Measurements from ENCODE around the gene BRCA1. TPM values are rescaled to one million over a fixed set of nuclear protein-coding genes. Genes with fewer than 3 reads are reported as not detected.
"Not testable (repeated sequence)": the region's sequence is repeated elsewhere in the genome, so short reads cannot be mapped to it uniquely, and the experiment has no call there.

Gene BRCA1
- total RNA-seq, 2 experiments from 2014 or later = 62.5 to 66.5 TPM

- CTCF ChIA-PET = no interaction called here
- no peak overlapping the region for H3K4me3 Mint-ChIP-seq
- H3K27ac Mint-ChIP-seq = no peak overlapping the region
- H3K9me3 Mint-ChIP-seq = no peaks in the 10 kb centered on the region
- H3K27me3 Mint-ChIP-seq = no peaks in the 10 kb centered on the region
- no peak for DNase-seq
- H3K36me3 Mint-ChIP-seq (ENCODE audit: low read depth) = peaks cover 49% of the 10 kb centered on the region
- no peaks in the 10 kb centered on the region for H3K4me1 Mint-ChIP-seq
- POLR2A ChIA-PET = no interaction called here
Observed at GRCh38 chr17:43085474-43085873, 39.7 kb downstream of the BRCA1 start.

DNA sequence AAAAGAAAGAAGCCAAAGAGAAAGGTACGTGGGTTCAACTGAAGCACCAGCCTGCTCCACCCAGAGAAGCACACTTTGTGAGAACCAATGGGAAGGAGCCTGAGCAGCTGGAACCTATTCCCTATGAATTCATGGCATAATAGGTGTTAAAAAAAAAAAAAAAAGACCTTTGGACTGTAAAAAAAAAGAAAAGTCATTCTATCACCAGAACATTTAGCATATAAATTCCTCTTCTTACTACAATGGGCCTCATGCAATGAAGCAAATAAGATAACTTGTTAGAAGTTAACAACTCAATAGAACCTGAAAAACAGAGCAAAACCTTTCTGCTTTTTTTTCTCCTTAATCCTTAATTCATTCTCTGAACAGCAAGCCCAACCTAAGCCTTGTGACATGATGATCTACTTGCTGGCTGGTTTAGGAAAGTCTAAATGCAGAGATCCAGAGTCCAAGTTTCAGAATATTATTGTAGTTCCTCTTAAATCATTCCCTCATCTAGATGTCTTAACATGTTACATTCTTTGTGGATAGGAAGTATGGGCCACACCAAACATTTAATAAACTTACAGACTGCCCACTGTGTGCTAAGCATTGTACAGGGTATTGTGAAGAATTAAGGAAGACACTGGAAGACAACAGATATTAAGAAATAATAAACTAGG, 45.4 kb downstream of the BRCA1 start:
- Mint-ChIP-seq H3K4me3 (no peak overlapping the region), H3K27ac (no peak overlapping the region), H3K9me3 (no peaks in the 10 kb centered on the region), H3K36me3 (ENCODE audit: low read depth) (peaks cover 42% of the 10 kb centered on the region), H3K27me3 (no peaks in the 10 kb centered on the region), H3K4me1 (no peaks in the 10 kb centered on the region)
- ChIA-PET POLR2A (interaction anchor here (0.6 kb wide), 1 partner anchor 967 kb away, joined by 3 read pairs; the partner anchor contains the start of gene DHX58), CTCF (no interaction called here)
- DNase-seq = no peak

DNA sequence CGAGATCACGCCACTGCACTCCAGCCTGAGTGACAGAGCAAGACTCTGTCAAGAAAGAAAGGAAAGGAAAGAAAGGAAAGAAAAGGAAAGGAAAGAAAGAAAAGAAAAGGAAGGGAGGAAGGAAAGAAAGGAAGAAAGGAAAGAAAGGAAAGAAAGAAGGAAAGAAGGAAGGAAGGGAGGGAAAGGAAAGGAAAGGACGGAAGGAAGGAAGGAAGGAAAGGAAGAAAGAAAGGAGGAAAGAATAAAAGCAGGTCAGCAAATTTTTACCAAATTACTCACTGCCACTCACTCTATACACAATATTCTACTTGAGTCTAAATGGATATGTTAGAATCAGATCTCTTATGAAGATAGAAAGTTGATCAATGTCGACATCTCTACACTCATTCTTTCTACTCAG, 50.3 kb downstream of the BRCA1 start:
- ChIA-PET POLR2A (no interaction called here), CTCF (no interaction called here)
- Mint-ChIP-seq H3K4me1 (no peaks in the 10 kb centered on the region), H3K27me3 (no peaks in the 10 kb centered on the region), H3K27ac (no peak overlapping the region), H3K9me3 (no peaks in the 10 kb centered on the region), H3K36me3 (ENCODE audit: low read depth) (peaks cover 35% of the 10 kb centered on the region), H3K4me3 (no peak overlapping the region)
- no peak for DNase-seq

DNA sequence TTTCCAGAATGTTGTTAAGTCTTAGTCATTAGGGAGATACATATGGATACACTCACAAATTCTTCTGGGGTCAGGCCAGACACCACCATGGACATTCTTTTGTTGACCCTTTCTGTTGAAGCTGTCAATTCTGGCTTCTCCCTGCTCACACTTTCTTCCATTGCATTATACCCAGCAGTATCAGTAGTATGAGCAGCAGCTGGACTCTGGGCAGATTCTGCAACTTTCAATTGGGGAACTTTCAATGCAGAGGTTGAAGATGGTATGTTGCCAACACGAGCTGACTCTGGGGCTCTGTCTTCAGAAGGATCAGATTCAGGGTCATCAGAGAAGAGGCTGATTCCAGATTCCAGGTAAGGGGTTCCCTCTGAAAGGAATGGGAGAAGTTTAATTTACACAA, 54.3 kb downstream of the BRCA1 start:
- Mint-ChIP-seq H3K4me3 (no peak overlapping the region), H3K36me3 (ENCODE audit: low read depth) (peaks cover 47% of the 10 kb centered on the region), H3K27ac (no peak overlapping the region), H3K27me3 (no peaks in the 10 kb centered on the region), H3K9me3 (no peaks in the 10 kb centered on the region), H3K4me1 (no peaks in the 10 kb centered on the region)
- no peak for DNase-seq
- ChIA-PET CTCF (interaction anchor here (0.6 kb wide), 1 partner anchor 840 kb away, joined by 5 read pairs; no protein-coding TSS in a partner anchor), POLR2A (no interaction called here)

- Mint-ChIP-seq H3K4me1 (no peaks in the 10 kb centered on the region), H3K27ac (no peak overlapping the region), H3K4me3 (no peak overlapping the region), H3K27me3 (no peaks in the 10 kb centered on the region), H3K36me3 (ENCODE audit: low read depth) (peaks cover 45% of the 10 kb centered on the region), H3K9me3 (no peaks in the 10 kb centered on the region)
- no peak for DNase-seq
- POLR2A ChIA-PET = no interaction called here
- CTCF ChIA-PET = interaction anchor here (0.6 kb wide), 1 partner anchor 840 kb away, joined by 5 read pairs; no protein-coding TSS in a partner anchor
Observed at GRCh38 chr17:43070257-43070656, 54.9 kb downstream of the BRCA1 start.

DNA sequence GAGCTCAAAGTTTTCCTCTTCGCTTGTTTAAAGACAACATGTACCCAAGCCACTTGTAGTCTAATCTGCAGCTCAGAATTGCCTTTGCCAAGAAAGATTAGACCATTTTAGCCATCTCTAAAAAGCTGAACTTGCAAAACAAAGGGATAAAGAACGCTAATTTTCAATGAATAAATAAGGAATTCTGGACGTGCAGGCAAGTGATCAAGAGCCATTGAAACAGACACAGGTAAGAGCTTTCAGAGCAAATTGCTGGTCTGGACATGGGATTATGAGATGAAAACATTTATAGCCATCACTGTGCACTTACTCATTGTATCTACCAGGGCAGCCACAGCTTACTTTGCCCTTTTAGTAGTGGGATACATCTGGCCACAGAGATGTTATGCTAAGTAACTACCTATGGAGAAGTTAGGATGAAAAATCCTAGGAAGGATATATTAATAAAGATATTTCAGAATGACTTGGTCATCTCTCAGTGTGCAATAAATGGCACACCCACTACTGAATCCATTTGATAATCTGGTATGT, 55.7 kb downstream of the BRCA1 start:
- Mint-ChIP-seq H3K36me3 (ENCODE audit: low read depth) (peaks cover 41% of the 10 kb centered on the region), H3K9me3 (no peaks in the 10 kb centered on the region), H3K4me3 (no peak overlapping the region), H3K27ac (no peak overlapping the region), H3K4me1 (no peaks in the 10 kb centered on the region), H3K27me3 (no peaks in the 10 kb centered on the region)
- ChIA-PET CTCF (interaction anchor here (1.3 kb wide), 1 partner anchor 22 kb away, joined by 3 read pairs; no protein-coding TSS in a partner anchor), POLR2A (interaction anchor here (1.0 kb wide), 1 partner anchor 12 kb away, joined by 3 read pairs; no protein-coding TSS in a partner anchor)
- no peak for DNase-seq

DNA sequence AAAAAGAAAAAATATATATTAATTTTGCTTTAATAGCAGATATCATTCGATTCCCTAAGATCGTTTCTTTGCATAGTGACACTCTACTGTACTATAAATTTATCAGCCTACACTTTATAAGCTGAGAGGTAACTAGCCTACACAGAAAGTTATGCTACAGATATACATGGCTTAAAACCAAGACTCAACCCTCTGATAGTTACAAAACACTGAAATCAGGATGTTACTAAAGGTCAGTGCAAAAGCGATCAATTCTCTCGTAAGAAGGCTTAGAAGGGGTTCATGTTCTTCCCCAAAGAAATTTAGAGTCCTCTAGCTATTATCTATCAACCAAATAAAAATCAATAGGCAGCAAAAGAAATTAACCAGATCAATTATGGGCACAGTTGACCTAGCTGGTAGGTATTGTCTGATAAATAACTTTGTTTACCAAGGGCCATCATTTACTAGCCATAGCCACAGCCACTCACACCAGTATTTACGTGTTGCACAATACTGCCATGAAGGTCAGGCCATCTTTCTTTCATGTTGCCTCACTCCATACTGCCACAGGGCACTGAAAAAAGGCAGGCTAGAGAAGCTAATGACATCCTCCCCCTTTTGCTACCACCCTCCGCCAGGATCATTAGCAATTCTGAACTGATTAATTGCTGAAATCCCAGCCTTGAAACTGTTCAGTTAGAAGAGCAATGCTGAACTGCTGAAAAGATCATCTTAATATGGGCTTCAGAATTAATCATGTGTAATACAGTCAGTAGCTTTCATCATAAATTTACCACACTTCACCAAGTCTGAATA, 56.4 kb downstream of the BRCA1 start:
- Mint-ChIP-seq H3K9me3 (no peaks in the 10 kb centered on the region), H3K27ac (no peak overlapping the region), H3K4me3 (no peak overlapping the region), H3K36me3 (ENCODE audit: low read depth) (peaks cover 36% of the 10 kb centered on the region), H3K27me3 (no peaks in the 10 kb centered on the region), H3K4me1 (no peaks in the 10 kb centered on the region)
- ChIA-PET POLR2A (interaction anchor here (1.0 kb wide), 1 partner anchor 13 kb away, joined by 3 read pairs; no protein-coding TSS in a partner anchor), CTCF (interaction anchor here (1.3 kb wide), 1 partner anchor 23 kb away, joined by 3 read pairs; no protein-coding TSS in a partner anchor)
- no peak for DNase-seq

DNA sequence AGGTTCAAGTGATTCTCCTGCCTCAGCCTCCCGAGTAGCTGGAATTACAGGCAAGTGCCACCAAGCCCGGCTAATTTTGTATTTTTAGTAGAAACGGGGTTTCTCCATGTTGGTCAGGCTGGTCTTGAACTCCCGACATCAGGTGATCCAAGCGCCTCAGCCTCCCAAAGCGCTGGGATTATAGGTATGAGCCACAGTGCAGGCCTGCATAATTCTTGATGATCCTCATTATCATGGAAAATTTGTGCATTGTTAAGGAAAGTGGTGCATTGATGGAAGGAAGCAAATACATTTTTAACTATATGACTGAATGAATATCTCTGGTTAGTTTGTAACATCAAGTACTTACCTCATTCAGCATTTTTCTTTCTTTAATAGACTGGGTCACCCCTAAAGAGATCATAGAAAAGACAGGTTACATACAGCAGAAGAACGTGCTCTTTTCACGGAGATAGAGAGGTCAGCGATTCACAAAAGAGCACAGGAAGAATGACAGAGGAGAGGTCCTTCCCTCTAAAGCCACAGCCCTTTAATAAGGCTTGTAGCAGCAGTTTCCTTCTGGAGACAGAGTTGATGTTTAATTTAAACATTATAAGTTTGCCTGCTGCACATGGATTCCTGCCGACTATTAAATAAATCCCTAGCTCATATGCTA, 62.1 kb downstream of the BRCA1 start:
- DNase-seq = no peak
- Mint-ChIP-seq H3K27me3 (no peaks in the 10 kb centered on the region), H3K27ac (no peak overlapping the region), H3K4me3 (no peak overlapping the region), H3K9me3 (no peaks in the 10 kb centered on the region), H3K4me1 (no peaks in the 10 kb centered on the region), H3K36me3 (ENCODE audit: low read depth) (peaks cover 40% of the 10 kb centered on the region)
- ChIA-PET POLR2A (no interaction called here), CTCF (no interaction called here)

DNA sequence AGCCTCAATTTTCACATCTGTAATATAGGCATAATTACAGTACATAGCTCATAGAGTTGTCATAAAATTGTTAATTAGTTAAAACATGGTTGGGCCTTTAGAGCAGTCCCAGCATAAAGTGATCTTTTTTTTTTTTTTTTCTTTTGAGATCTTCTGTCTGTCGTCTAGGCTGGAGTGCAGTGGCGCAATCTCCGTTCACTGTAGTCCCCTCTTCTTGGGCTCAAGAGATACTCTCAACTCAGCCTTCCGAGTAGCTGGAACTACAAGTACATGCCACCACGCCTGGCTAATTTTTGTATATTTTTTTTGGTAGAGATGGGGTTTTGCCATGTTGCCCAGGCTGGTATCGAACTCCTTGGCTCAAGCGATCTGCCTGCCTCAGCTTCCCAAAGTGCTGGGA, 69.1 kb downstream of the BRCA1 start:
- no peak overlapping the region for H3K27ac Mint-ChIP-seq
- H3K4me3 Mint-ChIP-seq = no peak overlapping the region
- H3K4me1 Mint-ChIP-seq = no peaks in the 10 kb centered on the region
- H3K9me3 Mint-ChIP-seq = no peaks in the 10 kb centered on the region
- DNase-seq = no peak
- CTCF ChIA-PET = interaction anchor here (0.6 kb wide), 1 partner anchor 76 kb away, joined by 3 read pairs; no protein-coding TSS in a partner anchor
- H3K36me3 Mint-ChIP-seq (ENCODE audit: low read depth) = peaks cover 49% of the 10 kb centered on the region
- POLR2A ChIA-PET = interaction anchor here (0.6 kb wide), 1 partner anchor 312 kb away, joined by 3 read pairs; no protein-coding TSS in a partner anchor
- no peaks in the 10 kb centered on the region for H3K27me3 Mint-ChIP-seq

DNA sequence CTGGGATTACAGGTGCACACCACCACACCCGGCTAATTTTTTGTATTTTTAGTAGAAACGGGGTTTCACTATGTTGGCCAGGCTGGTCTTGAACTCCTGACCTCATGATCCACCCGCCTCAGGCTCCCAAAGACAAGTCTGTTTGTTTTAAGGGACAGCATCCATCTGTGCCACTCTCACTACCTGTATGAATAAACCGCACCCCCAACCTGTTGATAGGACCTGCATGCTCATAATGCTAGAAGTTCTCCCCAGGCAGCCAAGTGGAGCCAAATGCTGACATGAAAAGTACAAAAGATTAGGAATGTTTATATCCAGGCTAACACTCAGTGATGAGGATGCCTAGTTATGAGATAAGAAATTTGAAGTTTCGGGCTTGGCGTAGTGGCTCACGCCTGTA, 72.2 kb downstream of the BRCA1 start:
- H3K4me3 Mint-ChIP-seq, H3K4me1 Mint-ChIP-seq, DNase-seq, H3K27ac Mint-ChIP-seq, H3K9me3 Mint-ChIP-seq, CTCF ChIA-PET, POLR2A ChIA-PET, H3K27me3 Mint-ChIP-seq: not testable (repeated sequence)
- peaks cover 57% of the 10 kb centered on the region for H3K36me3 Mint-ChIP-seq (ENCODE audit: low read depth)

DNA sequence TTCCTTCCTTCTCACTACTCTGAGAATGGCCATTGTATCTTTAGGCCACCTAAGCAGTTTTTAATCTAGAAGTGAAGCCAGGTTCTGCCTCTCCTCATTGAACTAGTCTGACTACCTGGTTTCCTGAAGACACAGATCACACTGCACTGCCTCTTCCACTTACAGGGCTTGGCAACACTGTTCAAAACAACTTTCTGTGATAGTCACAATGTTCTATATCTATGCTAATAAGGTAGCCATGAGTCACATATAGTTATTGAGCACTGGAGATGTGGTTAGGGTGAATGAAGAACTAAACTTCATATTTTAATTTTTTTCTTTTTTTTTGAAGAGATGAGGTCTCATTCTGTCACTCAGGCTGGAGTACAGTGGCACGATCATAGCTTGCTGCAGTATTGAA, 73.2 kb downstream of the BRCA1 start:
- Mint-ChIP-seq H3K36me3 (ENCODE audit: low read depth) (peaks cover 63% of the 10 kb centered on the region), H3K4me1 (no peaks in the 10 kb centered on the region), H3K9me3 (no peaks in the 10 kb centered on the region), H3K4me3 (no peak overlapping the region), H3K27me3 (no peaks in the 10 kb centered on the region), H3K27ac (no peak overlapping the region)
- no peak for DNase-seq
- CTCF ChIA-PET = no interaction called here
- POLR2A ChIA-PET = no interaction called here

DNA sequence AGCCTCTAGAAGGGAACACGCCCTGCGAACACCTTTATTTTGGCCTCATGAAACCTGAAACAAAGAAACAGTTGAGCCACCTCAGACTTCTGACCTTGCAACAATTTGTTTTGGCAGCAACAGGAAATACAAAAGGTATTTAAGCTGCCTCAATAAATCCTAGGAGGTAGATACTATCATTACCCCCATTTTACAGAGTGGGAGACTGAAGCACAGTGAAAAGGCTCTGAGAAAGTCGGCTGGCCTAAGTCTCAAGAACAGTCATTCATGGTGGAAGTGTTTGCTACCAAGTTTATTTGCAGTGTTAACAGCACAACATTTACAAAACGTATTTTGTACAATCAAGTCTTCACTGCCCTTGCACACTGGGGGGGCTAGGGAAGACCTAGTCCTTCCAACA, 81.1 kb downstream of the BRCA1 start:
- Mint-ChIP-seq H3K4me1 (no peaks in the 10 kb centered on the region), H3K4me3 (no peak overlapping the region), H3K9me3 (no peaks in the 10 kb centered on the region), H3K36me3 (ENCODE audit: low read depth) (peaks cover 41% of the 10 kb centered on the region), H3K27me3 (no peaks in the 10 kb centered on the region), H3K27ac (no peak overlapping the region)
- CTCF ChIA-PET = no interaction called here
- no peak for DNase-seq
- POLR2A ChIA-PET = no interaction called here

GRCh38 chr17:43043307-43043706, 81.9 kb downstream of the BRCA1 start:
- no peak for DNase-seq
- Mint-ChIP-seq H3K27me3 (no peaks in the 10 kb centered on the region), H3K4me1 (no peaks in the 10 kb centered on the region), H3K27ac (no peak overlapping the region), H3K36me3 (ENCODE audit: low read depth) (peaks cover 38% of the 10 kb centered on the region), H3K4me3 (no peak overlapping the region), H3K9me3 (no peaks in the 10 kb centered on the region)
- CTCF ChIA-PET = no interaction called here
- POLR2A ChIA-PET = interaction anchor here (1.5 kb wide), 1 partner anchor 37 kb away, joined by 3 read pairs; the partner anchor contains the start of gene IFI35
